Tongue (tissue), 2 donors: ENCODE data around the gene CREB3L2. TPM values are rescaled to one million over a fixed set of nuclear protein-coding genes. Genes with fewer than 3 reads are reported as not detected.
"Not testable (repeated sequence)": the region's sequence is repeated elsewhere in the genome, so short reads cannot be mapped to it uniquely, and the experiment has no call there.

Experiments
- DNase-seq: peaks from one replicate; pipeline ENCODE4 v3.0.0-alpha.2; 2015
- total RNA-seq: library from RNA; depleted of rRNA; stranded (reverse); fragments of >200 nt; gene quantifications from one replicate; pipeline ENCODE4 v1.2.3, GENCODE V29; 2014

The CREB3L2 gene
- total RNA-seq, 1 donor from 2014 or later, result 35.6 TPM

GRCh38 chr7:137987968-137988367 lies 13.9 kb downstream of the CREB3L2 start:
- no peak for DNase-seq

DNA sequence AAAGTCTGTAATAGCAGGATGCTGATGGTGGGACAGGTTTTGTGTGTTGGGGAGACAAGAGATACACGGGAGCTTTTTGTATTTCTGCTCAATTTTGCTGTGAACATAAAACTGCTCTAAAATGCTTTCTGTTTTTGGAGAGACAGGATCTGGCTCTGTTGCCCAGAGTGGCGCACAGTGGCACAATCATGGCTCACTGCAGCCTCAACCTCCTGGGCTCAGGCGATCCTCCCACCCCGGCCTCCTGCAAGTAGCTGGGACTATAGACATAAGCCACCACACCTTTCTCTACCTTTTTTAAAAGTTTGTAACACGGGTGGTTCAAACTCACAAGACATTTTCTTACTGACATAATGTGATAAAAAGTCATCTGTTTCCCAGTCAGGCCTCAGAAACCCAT lies 14.3 kb downstream of the CREB3L2 start:
- DNase-seq, result no peak

GRCh38 chr7:137987018-137987349 lies 14.9 kb downstream of the CREB3L2 start:
- DNase-seq, result no peak

DNA sequence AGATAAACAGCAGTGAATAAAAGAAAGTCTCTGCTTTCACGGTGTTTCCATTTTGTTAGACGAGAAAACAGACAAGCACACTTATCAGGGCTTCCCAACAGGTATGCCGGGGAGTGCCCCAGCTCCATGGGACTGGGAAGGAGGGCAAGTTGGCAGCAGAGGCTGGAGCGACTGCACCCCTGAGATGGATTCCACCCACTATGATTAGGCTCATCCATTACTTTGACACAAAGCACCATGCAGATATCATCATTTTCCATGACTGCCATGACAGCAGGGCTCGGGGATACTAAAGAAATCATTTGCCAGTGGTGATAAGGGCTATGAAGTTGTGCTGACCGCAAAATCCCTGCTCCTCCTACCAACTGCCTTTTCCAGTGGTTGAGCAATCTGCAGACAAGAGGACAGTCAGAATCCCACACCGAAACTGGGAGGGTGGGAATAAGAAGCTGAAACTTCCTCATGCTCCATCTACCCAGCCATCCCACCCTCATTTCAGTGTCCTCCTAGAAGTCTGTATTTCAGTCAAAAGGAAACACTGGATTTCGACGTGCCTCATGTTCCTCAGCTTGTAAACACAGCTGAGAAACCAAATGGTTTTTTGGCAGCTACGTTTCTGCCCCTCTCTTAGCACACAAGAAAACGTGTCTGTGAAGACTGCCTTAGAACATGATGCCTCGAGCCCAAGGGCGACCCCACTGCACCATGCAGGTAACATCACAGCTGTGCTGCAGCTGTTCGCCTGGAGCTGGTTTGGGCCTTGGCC lies 15.5 kb downstream of the CREB3L2 start:
- DNase-seq, result peak; percentile 58

GRCh38 chr7:137985897-137986251 lies 16.0 kb downstream of the CREB3L2 start:
- DNase-seq, result no peak

- DNase-seq, result no peak
These were observed 16.5 kb downstream of the CREB3L2 start for GRCh38 chr7:137985253-137985896.

- no peak for DNase-seq
These were observed 17.5 kb downstream of the CREB3L2 start for GRCh38 chr7:137984181-137985041.

GRCh38 chr7:137983323-137984008 lies 18.4 kb downstream of the CREB3L2 start:
- DNase-seq, result no peak

- DNase-seq, result not testable (repeated sequence)
These were observed 19.5 kb downstream of the CREB3L2 start for GRCh38 chr7:137982394-137982793.

- DNase-seq, result no peak
These were observed 20.2 kb downstream of the CREB3L2 start for GRCh38 chr7:137981668-137982067.

GRCh38 chr7:137981175-137981574 lies 20.7 kb downstream of the CREB3L2 start:
- no peak for DNase-seq

GRCh38 chr7:137980308-137980707 lies 21.6 kb downstream of the CREB3L2 start:
- no peak for DNase-seq

DNA sequence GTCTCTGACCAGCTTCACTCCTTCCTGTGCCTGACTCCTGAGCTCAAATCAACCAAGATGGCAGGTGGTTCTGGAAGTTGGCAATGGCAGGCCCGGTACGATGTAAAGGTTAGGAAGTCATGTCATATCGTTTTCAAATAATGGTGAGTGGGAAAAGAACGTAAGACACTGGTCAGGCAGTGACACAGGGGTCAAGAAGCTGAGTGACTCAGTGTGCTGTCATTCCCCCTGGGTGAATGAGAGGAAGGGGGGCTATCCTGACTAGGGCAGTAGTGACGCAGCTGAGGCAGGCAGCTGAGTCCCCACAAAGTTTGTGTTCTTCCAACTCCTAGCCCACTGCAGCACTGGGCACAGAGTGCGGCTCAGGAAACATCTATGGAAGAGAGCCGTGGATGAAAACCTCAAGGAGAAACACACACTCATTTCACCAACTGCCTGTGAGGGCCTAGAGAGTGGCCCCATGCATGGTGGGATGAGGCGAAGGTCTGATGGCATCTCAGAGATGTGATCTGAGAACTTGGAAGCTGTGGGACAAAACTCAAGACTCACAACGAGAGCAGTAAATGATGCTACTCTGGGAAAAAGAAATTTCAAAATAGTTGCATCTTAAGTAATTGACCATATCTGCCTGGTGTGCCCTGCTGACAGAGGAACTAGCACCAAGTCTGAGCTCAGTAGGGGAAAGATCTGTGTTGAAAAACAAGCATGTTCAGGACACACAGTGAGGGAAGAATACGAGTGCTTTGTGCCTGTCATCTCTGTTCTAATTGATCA lies 23.2 kb downstream of the CREB3L2 start:
- no peak for DNase-seq

GRCh38 chr7:137977173-137977572 lies 24.7 kb downstream of the CREB3L2 start:
- no peak for DNase-seq

- DNase-seq, result no peak
These were observed 25.2 kb downstream of the CREB3L2 start for GRCh38 chr7:137976696-137977095.

GRCh38 chr7:137976232-137976631 lies 25.7 kb downstream of the CREB3L2 start:
- no peak for DNase-seq

DNA sequence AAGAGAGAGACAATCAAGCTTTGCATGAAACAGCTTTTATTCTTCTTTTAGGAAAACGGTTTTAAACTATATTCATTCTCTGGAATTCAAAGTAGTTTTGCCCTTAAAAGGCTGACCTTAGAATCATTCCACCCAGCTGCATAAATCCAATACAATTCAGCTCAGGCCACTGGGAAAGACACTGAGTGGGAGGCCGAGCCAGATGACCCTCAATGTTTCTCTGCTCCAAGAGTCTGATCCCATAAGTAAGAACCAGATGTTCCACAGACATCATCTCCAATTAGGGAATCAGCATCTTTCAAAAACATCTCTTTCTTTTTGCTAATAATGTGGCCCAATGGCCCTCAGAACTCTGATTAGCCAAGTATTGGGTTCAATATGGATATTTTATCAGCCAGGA lies 26.1 kb downstream of the CREB3L2 start:
- peak; percentile 54 for DNase-seq

DNA sequence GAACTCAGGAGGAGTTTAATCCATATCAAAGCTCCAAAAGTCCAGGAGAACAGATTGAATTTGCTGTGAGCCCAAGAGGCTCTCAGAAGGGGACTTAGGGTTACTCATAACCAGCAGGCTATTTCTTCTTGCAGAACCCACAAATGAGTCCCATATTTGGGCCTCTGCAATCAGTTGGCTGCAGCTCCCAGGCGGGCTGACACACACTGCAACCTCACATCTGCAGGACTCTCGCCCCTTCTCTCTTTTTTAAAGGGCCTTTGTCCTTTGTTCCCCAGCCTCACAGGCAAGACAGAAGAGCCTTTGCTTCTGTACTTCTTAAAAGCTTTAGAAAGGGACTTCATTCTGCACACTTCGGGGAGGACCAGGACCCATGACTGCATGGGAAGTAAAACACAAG lies 26.7 kb downstream of the CREB3L2 start:
- no peak for DNase-seq

DNA sequence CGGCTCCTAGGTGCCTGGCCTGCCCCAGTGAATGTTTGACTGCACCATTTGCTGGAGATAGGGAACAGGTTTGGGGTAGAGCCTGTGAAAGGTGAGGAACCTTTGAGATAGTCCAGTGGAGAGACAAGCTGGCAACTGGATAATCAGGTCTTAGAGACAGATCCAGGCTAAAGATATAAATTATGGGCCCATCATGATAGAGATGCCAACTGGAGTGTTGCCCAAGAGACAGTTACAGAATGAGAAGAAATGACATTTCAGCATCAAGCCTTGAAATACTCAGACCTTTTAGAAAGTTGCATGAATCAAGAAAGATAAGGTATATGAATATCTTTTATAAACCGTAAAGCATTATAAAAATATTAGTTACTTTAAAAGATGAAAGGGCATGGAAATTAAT lies 27.1 kb downstream of the CREB3L2 start:
- no peak for DNase-seq

- DNase-seq, result peak; percentile 75
These were observed 31.5 kb downstream of the CREB3L2 start for GRCh38 chr7:137970253-137970975.

GRCh38 chr7:137969828-137970227 lies 32.1 kb downstream of the CREB3L2 start:
- no peak for DNase-seq
